Panc1 (cell line): ENCODE measurements around the gene JAML. TPM values are rescaled to one million over a fixed set of nuclear protein-coding genes. Genes with fewer than 3 reads are reported as not detected.

Experiments
- ATAC-seq: fragments of 200-7000 bp; cut with Tn5 transposase; 2 replicates; pipeline ENCODE4 v1.9.1; 2020; ENCODE audit warnings: mild to moderate bottlenecking, moderate library complexity
- BruUV-seq: library from RNA; stranded (reverse); fragments of 400-500 nt; replicated peaks from 2 replicates; lab custom pipeline; 2021; lab: Mats Ljungman, UMichigan
- CTCF ChIA-PET: fragments of 300-600 bp; sonication (Branson Sonifier 250); formaldehyde crosslinking; loops from one replicate; lab custom pipeline; 2022; ENCODE audit warnings: antibody characterized with exemption; lab: Charles Lee
- POLR2A ChIA-PET: fragments of 300-600 bp; sonication (Branson Sonifier 250); formaldehyde crosslinking; loops from one replicate; lab custom pipeline; 2022; ENCODE audit warnings: antibody characterized with exemption; lab: Charles Lee
- DNase-seq: peaks from one replicate; pipeline ENCODE4 v3.0.0-alpha.2; 2010; ENCODE audit warnings: low read depth, low spot score
- H3K27ac ChIP-seq: 2 replicates; pipeline ENCODE4 v1.5.1; 2011; ENCODE audit warnings: mild to moderate bottlenecking, low read length, inconsistent platforms
- H3K27me3 ChIP-seq: fragments of 200-500 bp; sonication (Bioruptor generic); 2 replicates; pipeline ENCODE4 v1.6.0; 2014; ENCODE audit warnings: low read length, inconsistent platforms; ENCODE audit not compliant: control insufficient read depth, insufficient read depth
- H3K36me3 ChIP-seq: fragments of 200-500 bp; sonication (Bioruptor generic); 2 replicates; pipeline ENCODE4 v1.5.1; 2014; ENCODE audit warnings: inconsistent platforms, mild to moderate bottlenecking, low read length, moderate library complexity; ENCODE audit not compliant: control insufficient read depth, insufficient read depth
- H3K4me1 ChIP-seq: 2 replicates; pipeline ENCODE4 v1.5.1; 2011; ENCODE audit warnings: inconsistent platforms, mild to moderate bottlenecking, low read length, moderate library complexity; ENCODE audit not compliant: control insufficient read depth, insufficient read depth
- H3K4me3 ChIP-seq, 2 experiments: 2 replicates each; pipeline ENCODE4 v1.5.1; 2011 to 2012; ENCODE audit warnings: low read depth in 2 of 2, low read length in 2 of 2, mild to moderate bottlenecking in 2 of 2, inconsistent platforms in 1 of 2, moderate library complexity in 1 of 2
- H3K9me3 ChIP-seq: fragments of 200-500 bp; sonication (Bioruptor generic); 2 replicates; pipeline ENCODE4 v1.5.1; 2014; ENCODE audit warnings: low read depth, mild to moderate bottlenecking, inconsistent platforms, low read length, moderate library complexity; ENCODE audit not compliant: control insufficient read depth, insufficient read depth
- CTCF ChIP-seq: fragments of 450-650 bp; IDR thresholded peaks from 2 replicates; pipeline ENCODE4 v1.5.1; 2017; ENCODE audit warnings: mild to moderate bottlenecking
- POLR2AphosphoS5 ChIP-seq: IDR thresholded peaks from 2 replicates; pipeline ENCODE4 v1.6.1; 2012; ENCODE audit warnings: mild to moderate bottlenecking, low read depth, low read length, moderate library complexity
- REST ChIP-seq, 2 experiments: IDR thresholded peaks; 2 replicates each; pipeline ENCODE4 v1.6.1; 2011 to 2012; ENCODE audit warnings: low read depth in 2 of 2, control low read depth in 1 of 2, low read length in 1 of 2, mild to moderate bottlenecking in 1 of 2, moderate library complexity in 1 of 2; ENCODE audit not compliant: insufficient read depth in 1 of 2
- SIN3A ChIP-seq: IDR thresholded peaks from 2 replicates; pipeline ENCODE4 v1.6.1; 2012; ENCODE audit warnings: low read depth, mild to moderate bottlenecking, low read length, moderate library complexity, borderline replicate concordance; ENCODE audit not compliant: insufficient read depth
- TCF7L2 ChIP-seq: IDR thresholded peaks from 2 replicates; pipeline ENCODE4 v1.6.1; 2011; ENCODE audit warnings: mild to moderate bottlenecking, low read depth, low read length, inconsistent platforms
- in situ Hi-C: cut with HindIII; loops from 2 replicates; pipeline ENCODE4 v1.10.0; 2016; ENCODE audit warnings: low sequenced_read_pairs, low pct_unique_long_range_greater_than_20kb
- intact Hi-C: fragments of 100-400 bp; cut with micrococcal nuclease; formaldehyde crosslinking; loops from one replicate; pipeline ENCODE4 v1.10.0; 2022; ENCODE audit not compliant: unreplicated experiment
- total RNA-seq: library from RNA; stranded (reverse); gene quantifications from one replicate; pipeline ENCODE4 v1.2.1, GENCODE V29; 2021; ENCODE audit not compliant: unreplicated experiment

Gene JAML
- total RNA-seq, 1 experiment from 2014 or later, result 0.39 TPM

- CTCF ChIA-PET, result interaction anchor here (0.6 kb wide), 1 partner anchor 106 kb away, joined by 4 read pairs; no protein-coding TSS in a partner anchor
- POLR2A ChIA-PET, result no interaction called here
Observed at GRCh38 chr11:118236170-118236569, 11.4 kb upstream of the JAML start.

GRCh38 chr11:118234833-118235232 is 10.0 kb upstream of the JAML start:
- BruUV-seq, result no TSS peak
- intact Hi-C loops (no loop called here), in situ Hi-C loops (no loop called here)
- Histone ChIP-seq H3K36me3 (no peaks in the 10 kb centered on the region), H3K27ac (no peak overlapping the region), H3K4me1 (no peaks in the 10 kb centered on the region), H3K4me3 (no peak overlapping the region), H3K9me3 (no peaks in the 10 kb centered on the region), H3K27me3 (peaks cover 13% of the 10 kb centered on the region)
- no peak for DNase-seq
- CTCF ChIA-PET, result no interaction called here
- ATAC-seq, result no peak
- POLR2A ChIA-PET, result no interaction called here
- no peak for TF ChIP-seq CTCF
- TF ChIP-seq TCF7L2, result no peak
- TF ChIP-seq POLR2AphosphoS5, result no peak
- no peak for TF ChIP-seq REST (IDR thresholded peaks at IDR 0.05; ENCODE audit: insufficient read depth in 1 of 2, low read depth in 2 of 2, low read length in 1 of 2)
- TF ChIP-seq SIN3A, result no peak

More at GRCh38 chr11:118236170-118236569, 11.4 kb upstream of the JAML start:
- no peak overlapping the region for H3K4me3 ChIP-seq
- no peaks in the 10 kb centered on the region for H3K4me1 ChIP-seq
- H3K9me3 ChIP-seq, result no peaks in the 10 kb centered on the region
- BruUV-seq, result no TSS peak
- intact Hi-C loops (no loop called here), in situ Hi-C loops (no loop called here)
- DNase-seq, result no peak
- TF ChIP-seq CTCF (no peak), TCF7L2 (no peak), POLR2AphosphoS5 (no peak), SIN3A (no peak), REST (IDR thresholded peaks at IDR 0.05; ENCODE audit: insufficient read depth in 1 of 2, low read depth in 2 of 2, low read length in 1 of 2) (no peak)
- H3K27ac ChIP-seq, result no peak overlapping the region
- H3K27me3 ChIP-seq, result peaks cover 14% of the 10 kb centered on the region
- no peaks in the 10 kb centered on the region for H3K36me3 ChIP-seq
- ATAC-seq, result no peak
